ELF-1 (cell line): ENCODE data around the gene CENPU.
"Not testable (repeated sequence)": the region's sequence is repeated elsewhere in the genome, so short reads cannot be mapped to it uniquely, and the experiment has no call there.

Experiments used
- DNase-seq: peaks from one replicate; pipeline ENCODE4 v3.0.0-alpha.2; 2016; ENCODE audit warnings: low read depth, low spot score

CENPU gene

DNA sequence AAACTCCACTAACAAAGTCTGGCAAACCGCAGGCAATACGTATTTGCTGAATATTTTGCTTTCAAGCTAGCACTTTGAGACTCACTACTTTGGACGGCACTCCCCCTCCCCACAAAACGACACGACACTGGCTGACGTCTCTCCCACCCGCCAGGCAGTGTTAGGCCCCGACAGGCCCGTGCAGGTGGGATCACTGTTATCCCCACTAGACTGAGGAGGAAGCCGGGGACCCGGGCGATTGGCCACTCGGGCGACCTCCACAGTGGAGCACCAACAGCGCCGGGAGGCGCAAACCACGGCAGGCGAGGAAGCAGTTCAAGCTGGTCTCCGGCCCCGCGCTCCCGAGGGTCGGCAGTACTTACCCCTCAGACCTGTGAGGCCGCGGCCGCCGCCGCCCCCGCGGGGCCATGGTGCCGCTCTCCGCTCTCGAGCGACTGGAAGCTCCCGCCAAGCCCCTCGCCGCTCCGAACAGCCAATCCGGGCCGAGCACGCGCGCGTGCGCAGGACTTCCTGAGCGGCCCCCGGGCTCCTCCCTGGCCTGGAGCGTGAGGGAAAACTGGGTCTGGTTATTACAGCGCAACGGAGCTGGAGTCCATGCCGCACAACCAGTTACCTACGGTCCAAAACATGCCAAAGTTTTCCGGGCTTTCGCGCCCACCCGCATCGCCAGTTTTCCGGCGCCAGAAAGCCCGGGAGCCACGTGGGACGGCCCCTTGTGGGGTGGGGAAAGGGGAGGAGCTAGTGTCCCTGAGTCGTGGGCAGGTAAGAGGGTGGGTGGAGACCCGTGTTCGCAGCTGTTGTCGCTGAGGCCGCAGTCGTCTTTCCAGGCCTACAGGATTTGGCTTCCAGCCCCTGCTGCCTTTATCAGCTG is at the start of gene CENPU:
Gene CENPU, minus strand, starts transcription at position 443 of the 871 bp plus-strand sequence. Its CDS starts 34 bp downstream, at position 409.
- DNase-seq: peak; percentile 100

DNA sequence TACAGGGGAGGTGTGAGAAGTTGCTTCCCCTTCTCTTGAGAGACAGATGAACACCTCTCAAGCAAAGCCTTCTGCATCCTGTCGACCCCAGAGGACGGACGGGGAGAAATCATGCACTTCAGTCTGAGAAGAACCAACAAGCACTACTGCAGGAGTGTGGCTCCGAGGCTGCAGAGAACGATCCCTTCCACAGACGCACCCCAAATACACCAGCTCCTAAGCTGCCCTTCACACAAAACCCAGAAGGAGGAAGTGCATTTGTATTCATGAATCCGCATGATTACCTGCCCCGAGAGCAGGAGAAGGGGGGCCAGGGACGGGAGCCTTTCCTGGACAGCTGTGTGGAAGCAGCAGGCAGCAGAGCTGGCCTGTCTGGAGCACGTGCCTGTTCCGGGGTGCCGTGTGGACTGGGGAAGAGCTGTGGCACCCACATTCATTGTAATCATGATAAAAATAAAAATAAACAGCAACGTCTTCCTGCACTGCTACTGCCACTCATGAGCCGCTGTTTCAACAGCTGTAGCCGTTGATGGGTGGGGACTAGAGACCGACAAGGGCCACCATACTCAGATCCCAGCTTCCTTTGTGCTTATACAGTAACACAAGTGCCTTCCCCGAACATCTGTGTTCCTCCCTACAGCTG is 49.0 kb upstream of the CENPU start:
- no peak for DNase-seq

GRCh38 chr4:184779160-184779559 is 45.3 kb upstream of the CENPU start:
- not testable (repeated sequence) for DNase-seq

- no peak for DNase-seq
These were observed 44.4 kb upstream of the CENPU start for GRCh38 chr4:184778325-184778724.

- no peak for DNase-seq
These were observed 42.9 kb upstream of the CENPU start for GRCh38 chr4:184776821-184777220.

- no peak for DNase-seq
These were observed 42.1 kb upstream of the CENPU start for GRCh38 chr4:184775854-184776555.

DNA sequence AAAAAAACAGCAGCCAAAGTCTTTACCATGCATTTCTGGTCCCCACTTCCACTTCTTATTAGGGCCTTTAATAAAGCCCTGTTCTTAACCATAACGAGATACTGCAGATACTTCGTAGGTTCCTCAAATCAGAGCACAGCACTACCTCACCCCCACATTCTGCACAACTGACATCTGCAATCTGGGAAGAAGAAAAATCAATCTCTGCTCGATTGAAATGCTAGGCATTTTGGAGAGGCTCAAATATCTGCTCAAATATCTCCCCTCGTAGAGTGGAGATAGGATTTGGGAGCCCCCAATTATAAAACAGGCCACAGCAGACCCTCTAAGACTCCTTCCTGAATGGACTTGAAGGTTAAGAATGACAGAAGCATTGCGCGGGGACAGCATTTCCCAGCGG is 40.3 kb upstream of the CENPU start:
- DNase-seq: no peak

GRCh38 chr4:184771416-184771815 is 37.5 kb upstream of the CENPU start:
- DNase-seq: no peak

DNA sequence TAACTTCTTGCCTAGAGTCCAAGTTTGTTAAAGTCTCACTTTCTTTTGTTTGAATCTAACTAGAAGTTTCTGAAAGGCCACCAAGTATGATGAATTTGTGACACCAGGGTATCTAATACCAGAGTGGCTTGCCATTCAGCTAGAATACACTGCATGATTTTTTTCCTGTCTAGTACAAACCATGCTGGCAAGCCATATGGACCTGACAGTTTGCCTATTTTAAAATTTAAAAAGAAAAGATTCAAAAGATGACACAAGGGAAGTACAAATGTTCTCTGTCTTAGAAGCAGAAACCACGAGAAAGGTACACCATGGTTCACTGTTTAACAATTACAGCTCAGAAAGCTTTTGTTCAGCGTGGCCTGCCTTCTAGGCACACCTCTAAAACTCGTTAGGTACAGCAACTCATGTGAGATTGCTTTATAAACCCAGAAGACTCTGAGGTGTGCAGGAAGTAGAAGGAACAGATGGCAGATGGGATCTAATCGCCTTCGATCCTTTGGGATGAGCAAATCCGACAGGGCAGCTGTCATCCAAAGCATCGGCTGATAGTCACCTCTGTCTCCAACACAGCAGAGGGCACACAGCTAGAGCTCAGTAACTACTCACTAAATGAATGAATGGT is 35.4 kb upstream of the CENPU start:
- no peak for DNase-seq

DNA sequence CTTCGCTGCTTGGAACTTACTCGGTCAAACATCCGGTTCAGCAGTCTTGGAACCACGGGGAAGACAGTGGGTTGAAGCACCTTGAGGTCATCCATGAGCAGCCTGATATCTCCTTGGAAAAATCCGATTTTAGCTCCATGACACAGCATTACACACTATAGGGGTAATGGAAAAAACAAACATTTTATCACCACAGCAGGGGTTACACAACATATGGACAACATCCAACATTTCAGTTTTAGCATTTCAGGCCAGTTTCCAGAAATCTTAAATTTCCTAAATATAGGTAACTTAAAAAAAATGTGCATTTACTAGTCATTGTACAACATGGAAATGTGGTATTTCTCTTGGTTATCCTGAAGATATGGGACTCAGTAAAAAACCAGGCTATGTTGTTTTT is 34.4 kb upstream of the CENPU start:
- DNase-seq: no peak

DNA sequence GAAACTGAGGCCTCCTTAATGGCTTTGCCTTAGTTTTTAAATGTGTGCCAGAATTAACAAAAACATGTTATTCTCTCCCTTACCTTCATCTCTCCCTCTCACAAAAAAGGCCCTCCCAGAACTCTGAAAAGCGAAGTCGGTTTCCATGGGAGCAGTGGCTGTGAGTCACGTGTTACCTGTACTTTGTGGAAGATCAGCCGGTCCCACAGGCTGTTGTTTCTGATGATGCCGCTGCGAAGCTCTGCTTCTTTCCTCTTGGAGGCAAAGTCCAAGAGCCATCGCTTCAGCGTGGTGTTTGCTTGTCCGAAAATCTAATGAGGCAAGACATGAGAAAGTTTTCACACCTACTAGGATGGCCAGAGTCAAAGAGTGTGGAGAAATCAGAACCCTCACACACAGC is 32.5 kb upstream of the CENPU start:
- DNase-seq: no peak

GRCh38 chr4:184765473-184766340 is 31.8 kb upstream of the CENPU start:
- no peak for DNase-seq

DNA sequence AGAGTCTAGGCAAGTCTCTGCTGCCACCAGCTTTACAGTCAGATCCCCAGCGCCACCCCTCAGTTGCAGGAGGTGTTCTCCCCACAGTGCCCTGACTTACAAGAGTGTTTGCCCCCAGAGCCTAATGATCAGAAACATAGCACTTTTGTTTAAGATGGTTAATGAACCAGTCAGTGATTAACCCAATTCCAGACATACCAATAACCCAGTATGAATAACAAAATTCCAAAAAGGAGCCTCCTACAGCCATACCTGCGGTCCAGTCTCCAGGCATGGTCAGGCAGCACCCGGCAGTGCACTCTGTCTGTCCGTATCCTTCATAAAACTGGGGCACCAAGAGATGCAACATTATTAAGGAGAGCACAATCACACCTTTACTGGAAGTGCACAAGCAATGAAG is 30.7 kb upstream of the CENPU start:
- DNase-seq: no peak

DNA sequence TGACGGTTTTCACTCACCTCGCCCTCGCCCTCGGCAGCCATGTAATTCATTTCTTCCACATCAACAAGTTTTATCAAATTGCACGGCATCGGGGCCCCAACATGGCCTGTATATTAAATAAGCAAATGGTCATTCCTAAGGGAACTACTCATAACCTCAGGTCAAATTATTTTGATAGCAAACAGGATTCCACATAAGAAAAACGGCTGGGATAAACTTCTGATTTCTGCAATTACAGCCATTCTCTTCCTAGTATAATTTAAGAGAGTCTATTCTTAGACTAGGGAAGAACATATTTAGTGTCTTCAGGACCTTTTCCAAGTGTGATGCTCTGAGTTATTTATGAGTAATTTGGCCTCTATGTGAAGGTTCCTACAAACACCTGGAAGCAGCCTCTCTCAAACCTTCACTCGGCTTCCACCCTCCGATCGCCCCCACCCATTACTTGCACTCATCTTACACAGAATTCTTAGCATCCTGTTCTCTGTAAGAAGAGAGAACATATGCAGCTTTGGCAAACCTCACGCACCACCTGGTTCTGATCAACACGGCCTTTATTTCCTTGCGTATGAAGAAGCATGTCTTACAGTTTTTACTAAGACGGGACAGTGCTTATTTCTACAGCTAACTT is 29.4 kb upstream of the CENPU start:
- no peak for DNase-seq

DNA sequence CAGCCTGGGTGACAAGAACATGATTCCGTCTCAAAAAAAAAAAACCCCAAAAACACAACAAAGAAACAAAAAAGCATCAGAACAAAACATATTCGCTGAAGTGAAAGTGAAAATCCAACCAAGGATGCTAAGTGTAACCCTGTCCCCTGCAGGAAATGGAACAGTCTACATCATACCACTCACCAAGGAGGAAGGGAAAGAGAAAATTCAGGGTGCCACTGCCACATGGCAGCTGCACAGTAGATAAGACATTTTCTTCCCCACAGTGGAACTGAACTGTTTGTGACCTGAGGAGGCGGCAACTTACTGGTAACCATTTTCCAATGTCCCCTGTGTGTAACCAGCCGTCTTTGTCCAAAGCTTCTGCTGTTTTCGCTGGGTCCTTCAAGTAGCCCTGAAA is 28.2 kb upstream of the CENPU start:
- DNase-seq: no peak

DNA sequence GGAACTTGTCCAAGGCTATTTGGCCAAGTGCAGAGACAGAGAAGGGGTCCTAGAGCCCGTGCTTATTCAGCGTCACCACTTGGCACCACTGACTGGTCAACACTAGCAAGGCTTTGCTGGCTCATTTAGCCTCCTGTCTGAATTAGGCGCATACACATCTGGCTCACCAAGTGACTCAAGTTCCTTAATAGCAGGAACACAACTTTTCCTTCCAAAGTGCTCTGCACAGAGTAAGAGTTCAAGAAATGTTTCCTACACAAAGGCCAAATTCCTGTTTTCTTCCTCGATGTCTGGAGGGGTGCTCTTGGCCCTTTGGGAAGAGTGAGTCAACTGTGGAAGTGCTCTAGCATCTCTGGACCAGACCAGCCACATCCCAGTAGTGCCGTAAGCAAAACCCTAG is 26.8 kb upstream of the CENPU start:
- DNase-seq: no peak

DNA sequence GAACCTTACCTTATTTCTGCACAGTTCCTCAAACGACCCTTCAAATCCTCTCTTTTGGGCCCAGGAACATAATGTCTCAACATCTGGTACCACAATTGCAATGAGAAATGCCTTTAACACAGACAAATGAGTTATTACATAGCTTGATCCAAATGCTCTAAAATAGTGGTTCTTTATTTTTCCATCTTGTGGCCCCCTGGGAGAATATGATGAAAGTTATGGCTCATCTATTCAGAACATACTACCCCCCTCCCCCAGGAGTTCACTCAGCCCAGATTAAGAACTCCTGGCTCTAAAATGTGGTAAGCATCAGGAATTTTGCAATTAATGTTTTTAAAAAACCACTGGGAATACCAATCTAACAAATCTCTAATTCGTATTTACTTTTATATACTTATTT is 23.9 kb upstream of the CENPU start:
- DNase-seq: no peak

DNA sequence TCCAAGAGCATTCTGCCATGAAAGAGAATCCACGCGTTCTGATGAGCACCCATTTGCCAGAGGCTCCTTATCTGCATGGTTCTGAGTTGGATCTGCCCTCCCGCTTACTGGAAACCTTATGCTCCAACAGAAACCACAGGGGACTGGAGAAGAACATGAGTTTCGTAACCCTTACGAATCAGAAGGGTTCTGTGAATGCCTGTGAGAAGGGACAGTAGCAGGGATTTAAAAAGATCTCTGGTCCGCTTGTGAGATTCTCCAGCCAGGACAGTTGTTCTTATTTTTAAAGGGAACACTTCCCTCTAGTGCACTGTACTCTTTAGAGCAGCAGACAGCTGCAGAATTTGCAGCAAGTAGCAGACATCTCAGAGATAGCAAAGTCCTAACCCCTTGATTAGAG is 22.5 kb upstream of the CENPU start:
- DNase-seq: no peak

DNA sequence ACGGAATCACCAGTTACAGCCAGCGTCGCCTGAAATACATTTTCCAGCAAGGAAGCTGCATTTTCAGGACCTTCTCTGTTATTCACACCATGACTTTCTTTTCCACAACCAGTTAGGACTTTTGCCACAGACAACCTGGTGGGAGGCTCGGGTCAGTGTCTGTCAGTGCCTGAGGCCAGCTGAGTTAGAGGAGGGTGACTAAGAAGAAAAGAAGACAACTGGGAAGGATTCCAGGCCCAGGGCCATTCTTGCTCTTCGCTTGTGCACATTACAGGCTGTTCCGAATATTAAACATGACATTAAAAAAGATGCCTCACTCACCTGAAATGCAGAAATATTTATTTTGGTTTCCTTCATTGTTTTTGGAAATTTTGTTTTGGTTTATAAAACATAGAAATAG is 21.4 kb upstream of the CENPU start:
- peak; percentile 46 for DNase-seq

GRCh38 chr4:184752496-184753275 is 18.8 kb upstream of the CENPU start:
- DNase-seq: no peak
